ENCODE measurements around the gene CEP68.
A peak's percentile ranks its signal among the peaks of the same experiment; 100 is the strongest.

Gene CEP68

GRCh38 chr2:65073879-65074565 lies 17.8 kb downstream of the CEP68 start:
- POLR2A ChIA-PET = no interaction called here
- TF ChIP-seq CTCF (IDR thresholded peaks at IDR 0.05; ENCODE audit: insufficient read depth, low read length, missing control alignments) = no peak
- CTCF ChIA-PET = interaction anchor here (1.8 to 2.0 kb wide), 2 partner anchors 9 to 113 kb away, joined by 6 to 7 read pairs; no protein-coding TSS in a partner anchor
- H3K4me3 ChIP-seq (ENCODE audit: low read depth, low read length) = no peak overlapping the region
- no peak for DNase-seq (ENCODE audit: low read depth, low spot score)

- POLR2A ChIA-PET = no interaction called here
- H3K4me3 ChIP-seq (ENCODE audit: low read depth, low read length) = no peak overlapping the region
- CTCF ChIA-PET = interaction anchor here (0.8 to 1.8 kb wide), 3 partner anchors 11 to 112 kb away, joined by 3 to 6 read pairs (median 4); no protein-coding TSS in a partner anchor
- no peak for DNase-seq (ENCODE audit: low read depth, low spot score)
- TF ChIP-seq CTCF (IDR thresholded peaks at IDR 0.05; ENCODE audit: insufficient read depth, low read length, missing control alignments) = no peak
Observed at GRCh38 chr2:65075176-65075575, 19.0 kb downstream of the CEP68 start.

- DNase-seq (ENCODE audit: low read depth, low spot score) = no peak
- H3K4me3 ChIP-seq (ENCODE audit: low read depth, low read length) = no peak overlapping the region
- TF ChIP-seq CTCF (IDR thresholded peaks at IDR 0.05; ENCODE audit: insufficient read depth, low read length, missing control alignments) = no peak
- ChIA-PET CTCF (interaction anchor here (1.2 to 1.8 kb wide), 3 partner anchors 11 to 111 kb away, joined by 4 to 6 read pairs (median 4); no protein-coding TSS in a partner anchor), POLR2A (no interaction called here)
Observed at GRCh38 chr2:65075605-65076344, 19.6 kb downstream of the CEP68 start.

GRCh38 chr2:65076345-65076710 lies 20.1 kb downstream of the CEP68 start:
- TF ChIP-seq CTCF (IDR thresholded peaks at IDR 0.05; ENCODE audit: insufficient read depth, low read length, missing control alignments) = no peak
- peak; percentile 47 for DNase-seq (ENCODE audit: low read depth, low spot score)
- H3K4me3 ChIP-seq (ENCODE audit: low read depth, low read length) = no peak overlapping the region
- ChIA-PET POLR2A (no interaction called here), CTCF (interaction anchor here (1.2 to 1.8 kb wide), 3 partner anchors 12 to 111 kb away, joined by 4 to 6 read pairs (median 4); no protein-coding TSS in a partner anchor)

GRCh38 chr2:65077898-65078297 lies 21.7 kb downstream of the CEP68 start:
- ChIA-PET POLR2A (no interaction called here), CTCF (interaction anchor here (0.7 to 1.6 kb wide), 5 partner anchors 9 to 496 kb away, joined by 3 to 7 read pairs (median 5); no protein-coding TSS in a partner anchor)
- no peak for DNase-seq (ENCODE audit: low read depth, low spot score)
- H3K4me3 ChIP-seq (ENCODE audit: low read depth, low read length) = no peak overlapping the region
- TF ChIP-seq CTCF (IDR thresholded peaks at IDR 0.05; ENCODE audit: insufficient read depth, low read length, missing control alignments) = no peak

GRCh38 chr2:65079017-65079416 lies 22.8 kb downstream of the CEP68 start:
- POLR2A ChIA-PET = no interaction called here
- no peak overlapping the region for H3K4me3 ChIP-seq (ENCODE audit: low read depth, low read length)
- CTCF ChIA-PET = interaction anchor here (0.9 to 1.6 kb wide), 2 partner anchors 8 to 14 kb away, joined by 5 read pairs; no protein-coding TSS in a partner anchor

More at GRCh38 chr2:65079017-65079416, 22.8 kb downstream of the CEP68 start:
- no peak for TF ChIP-seq CTCF (IDR thresholded peaks at IDR 0.05; ENCODE audit: insufficient read depth, low read length, missing control alignments)
- no peak for DNase-seq (ENCODE audit: low read depth, low spot score)

All from AG04449 (cell line).